GM12865 (cell line): ENCODE measurements around the gene PAK6.

Experiments used
- DNase-seq: peaks from one replicate; pipeline ENCODE4 v3.0.0; 2010; ENCODE audit warnings: low read depth
- H3K4me3 ChIP-seq: 2 replicates; pipeline ENCODE4 v1.5.1; 2011; ENCODE audit warnings: mild to moderate bottlenecking, low read depth, low read length, control low read depth
- TF ChIP-seq, protein P1 (sequence below): IDR thresholded peaks from 2 replicates; pipeline ENCODE4 v1.5.1; 2011; ENCODE audit warnings: low read length, control low read depth, low read depth, inconsistent platforms; ENCODE audit not compliant: insufficient read depth; ENCODE audit errors: missing control alignments

PAK6 gene

GRCh38 chr15:40246496-40247280 lies 7.8 kb downstream of the PAK6 start:
- no peak for DNase-seq
- H3K4me3 ChIP-seq, result no peak overlapping the region
- TF ChIP-seq, protein P1, sequence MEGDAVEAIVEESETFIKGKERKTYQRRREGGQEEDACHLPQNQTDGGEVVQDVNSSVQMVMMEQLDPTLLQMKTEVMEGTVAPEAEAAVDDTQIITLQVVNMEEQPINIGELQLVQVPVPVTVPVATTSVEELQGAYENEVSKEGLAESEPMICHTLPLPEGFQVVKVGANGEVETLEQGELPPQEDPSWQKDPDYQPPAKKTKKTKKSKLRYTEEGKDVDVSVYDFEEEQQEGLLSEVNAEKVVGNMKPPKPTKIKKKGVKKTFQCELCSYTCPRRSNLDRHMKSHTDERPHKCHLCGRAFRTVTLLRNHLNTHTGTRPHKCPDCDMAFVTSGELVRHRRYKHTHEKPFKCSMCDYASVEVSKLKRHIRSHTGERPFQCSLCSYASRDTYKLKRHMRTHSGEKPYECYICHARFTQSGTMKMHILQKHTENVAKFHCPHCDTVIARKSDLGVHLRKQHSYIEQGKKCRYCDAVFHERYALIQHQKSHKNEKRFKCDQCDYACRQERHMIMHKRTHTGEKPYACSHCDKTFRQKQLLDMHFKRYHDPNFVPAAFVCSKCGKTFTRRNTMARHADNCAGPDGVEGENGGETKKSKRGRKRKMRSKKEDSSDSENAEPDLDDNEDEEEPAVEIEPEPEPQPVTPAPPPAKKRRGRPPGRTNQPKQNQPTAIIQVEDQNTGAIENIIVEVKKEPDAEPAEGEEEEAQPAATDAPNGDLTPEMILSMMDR, result no peak

- H3K4me3 ChIP-seq, result no peak overlapping the region
- TF ChIP-seq, protein P1, result no peak
- DNase-seq, result no peak
Observed at GRCh38 chr15:40247406-40247971, 8.6 kb downstream of the PAK6 start.

- TF ChIP-seq, protein P1, result no peak
- no peak for DNase-seq
- H3K4me3 ChIP-seq, result no peak overlapping the region
Observed at GRCh38 chr15:40248006-40248783, 9.3 kb downstream of the PAK6 start.

DNA sequence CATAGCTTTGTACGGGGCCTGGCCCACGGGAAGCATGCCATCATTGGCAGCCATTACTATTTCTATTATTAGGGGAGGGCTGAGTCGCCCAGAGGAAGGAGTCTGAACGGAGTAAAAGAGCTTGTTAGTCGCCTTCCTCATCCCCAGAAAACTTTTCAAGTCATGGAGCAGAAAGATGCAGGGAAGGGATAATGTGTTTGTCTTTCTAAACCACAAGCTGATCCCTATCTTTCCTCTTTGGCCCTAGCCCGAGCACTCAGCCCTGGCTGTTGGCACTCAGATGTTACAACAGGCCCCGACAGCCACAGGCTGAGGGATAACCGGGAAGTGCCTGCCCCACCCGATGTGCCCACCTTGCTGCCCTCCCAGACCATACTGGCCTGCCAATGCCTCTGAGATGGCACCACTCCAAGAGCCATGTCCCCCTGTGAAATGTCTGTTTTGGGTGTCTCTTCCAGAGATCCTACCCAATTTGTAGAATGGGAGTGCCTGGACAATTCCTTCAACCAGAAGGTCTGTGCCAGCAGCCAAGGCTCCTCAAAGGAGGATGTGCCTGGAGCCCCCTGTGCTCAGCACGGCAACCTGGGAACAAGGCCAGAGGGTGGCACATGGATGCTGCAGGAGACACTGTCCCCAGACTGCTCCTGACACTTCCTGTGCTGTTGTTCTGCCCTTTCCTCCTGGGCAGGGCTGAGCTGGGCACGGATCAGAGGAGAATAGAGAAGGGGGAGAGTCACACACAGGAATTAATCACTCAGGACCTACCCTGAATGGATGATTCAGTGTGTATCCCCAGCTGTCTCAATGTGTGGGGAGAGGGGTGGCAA lies 10.8 kb downstream of the PAK6 start:
- no peak overlapping the region for H3K4me3 ChIP-seq
- TF ChIP-seq, protein P1, result no peak
- DNase-seq, result no peak

DNA sequence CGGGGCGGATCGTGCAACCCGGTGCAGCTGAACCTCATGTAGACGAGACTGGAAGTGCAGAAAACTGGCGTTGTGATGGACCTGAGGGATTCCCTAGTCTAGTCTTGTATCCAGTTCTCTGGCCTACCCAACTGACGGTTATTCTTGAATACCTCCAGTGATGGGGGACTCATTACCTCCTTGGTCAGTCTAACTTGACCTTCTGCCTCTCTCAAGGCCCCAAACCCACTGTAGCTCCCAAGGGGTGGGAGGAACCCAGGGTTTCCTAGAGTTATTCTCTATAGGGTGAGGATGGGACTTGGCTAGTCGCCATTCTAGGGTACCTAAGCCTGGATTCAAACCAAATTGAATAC lies 11.4 kb downstream of the PAK6 start:
- no peak overlapping the region for H3K4me3 ChIP-seq
- TF ChIP-seq, protein P1, result no peak
- DNase-seq, result no peak

- DNase-seq, result no peak
- TF ChIP-seq, protein P1, result no peak
- no peak overlapping the region for H3K4me3 ChIP-seq
Observed at GRCh38 chr15:40250771-40251483, 12.1 kb downstream of the PAK6 start.
